Measurements from ENCODE around the gene PRDM16. TPM values are rescaled to one million over a fixed set of nuclear protein-coding genes. Genes with fewer than 3 reads are reported as not detected.

Gene PRDM16
- total and polyA plus RNA-seq, 2 of the 8 experiments (the other 6 are each of a cell fraction or from before 2014, with no cell fraction given) = 0.39 to 0.43 TPM

DNA sequence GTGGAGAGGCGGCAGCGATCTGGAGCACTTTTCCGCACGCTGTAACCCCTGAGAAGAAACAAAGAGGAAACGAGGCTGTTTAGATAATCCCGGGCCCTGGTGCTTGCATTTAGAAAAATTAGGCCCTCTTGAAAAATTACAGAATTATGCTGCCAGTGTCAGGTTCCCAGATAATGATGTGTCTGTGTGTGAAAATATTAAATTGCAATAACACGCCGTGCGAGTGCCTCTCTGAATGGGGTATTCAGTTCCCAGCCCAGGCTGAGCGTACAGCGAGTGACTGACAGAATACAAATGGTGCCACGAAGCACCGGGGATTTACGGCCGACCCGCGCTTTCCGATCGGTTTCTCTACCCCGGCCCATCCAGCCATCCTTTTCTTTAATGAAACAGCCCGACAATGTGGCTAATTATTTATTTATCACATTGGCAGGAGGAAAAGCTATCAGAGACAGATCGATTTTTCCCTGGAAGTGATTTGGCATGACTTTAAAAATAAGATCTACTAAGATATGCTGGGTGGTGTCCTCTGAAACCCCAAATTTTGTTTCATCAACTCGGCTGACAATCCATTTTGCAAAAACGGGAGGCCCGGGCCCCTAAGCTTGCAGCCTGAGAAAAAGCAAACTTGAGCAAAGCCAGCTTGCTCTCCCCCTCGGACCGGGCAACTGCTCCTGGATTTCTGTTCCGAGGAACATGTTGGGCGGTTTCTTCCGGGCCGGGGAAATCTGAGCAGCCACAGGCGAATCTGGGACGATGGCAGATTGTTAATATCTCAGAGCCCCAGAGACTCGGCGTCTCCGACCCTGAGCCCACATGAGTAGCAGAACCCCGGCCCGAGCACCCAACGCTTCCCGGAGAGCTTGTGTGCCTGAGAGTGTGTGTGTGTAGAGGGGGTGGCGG, 11.3 kb downstream of the PRDM16 start:
- H2BK120ac ChIP-seq (replicated peaks; ENCODE audit: low read depth, low read length) = no peak overlapping the region
- peaks cover 0 to 14% (median 5%) of the 10 kb centered on the region in 4 experiments; a peak in 2 of 7 replicates for H3K27me3 ChIP-seq (replicated peaks in 1 of 4; ENCODE audit: control insufficient read depth in 3 of 4, extremely low read depth in 1 of 4, insufficient read depth in 3 of 4, low read length in 3 of 4)
- no peaks in the 10 kb centered on the region for H3K79me2 ChIP-seq (ENCODE audit: control insufficient read depth in 1 of 2, insufficient read depth in 2 of 2, low read length in 2 of 2)
- H2BK15ac ChIP-seq (ENCODE audit: low read length) = no peak overlapping the region
- no peak overlapping the region for H3K14ac ChIP-seq (ENCODE audit: insufficient read length)
- no peak overlapping the region for H2BK12ac ChIP-seq (ENCODE audit: low read depth, low read length)
- FAIRE-seq = no peak
- H3K36me3 ChIP-seq (ENCODE audit: control insufficient read depth in 2 of 4, insufficient read depth in 4 of 4, low read length in 3 of 4) = no peaks in the 10 kb centered on the region
- no peak overlapping the region for H2AFZ ChIP-seq (ENCODE audit: low read length)
- H3K4me1 ChIP-seq (replicated peaks in 1 of 4; ENCODE audit: control insufficient read depth in 3 of 4, insufficient read depth in 4 of 4, low read length in 3 of 4) = no peaks in the 10 kb centered on the region; a peak in 1 of 7 replicates
- no peak overlapping the region for H3K4me2 ChIP-seq (ENCODE audit: insufficient read depth in 1 of 2, low read depth in 2 of 2, low read length in 2 of 2)
- no peak overlapping the region for H4K91ac ChIP-seq (replicated peaks; ENCODE audit: insufficient read length, low read length)
- H2BK5ac ChIP-seq (ENCODE audit: low read depth, low read length) = no peak overlapping the region
- no peak overlapping the region for H3K23ac ChIP-seq (ENCODE audit: insufficient read length)
- no peaks in the 10 kb centered on the region for H4K20me1 ChIP-seq (replicated peaks in 1 of 2; ENCODE audit: control insufficient read depth in 1 of 2, insufficient read depth in 2 of 2, low read length in 2 of 2)
- H3K9me3 ChIP-seq (ENCODE audit: insufficient read depth in 2 of 2, low read depth in 1 of 2, low read length in 1 of 2) = no peaks in the 10 kb centered on the region
- no peaks in the 10 kb centered on the region for H3K23me2 ChIP-seq (ENCODE audit: low read depth, low read length)
- H4K5ac ChIP-seq (ENCODE audit: insufficient read length, low read depth, low read length) = no peak overlapping the region
- CTCF ChIA-PET (ENCODE audit: partially characterized antibody) = interaction anchor here (0.8 to 1.4 kb wide), 4 partner anchors 8 to 16 kb away, joined by 3 read pairs; no protein-coding TSS in a partner anchor
- 88% methylated on average over 38 of the region's 41 CpGs; no CpG with 5 or more reads in 1 of the 2 experiments for WGBS, 2 experiments (ENCODE audit: extremely low coverage in 1 of 2, insufficient coverage in 1 of 2, insufficient read length in 1 of 2, insufficient replicate concordance in 2 of 2, low coverage in 1 of 2, low lambda C conversion rate in 2 of 2, missing lambda C conversion rate in 1 of 2)
- H3K27ac ChIP-seq (ENCODE audit: low read depth, low read length) = no peak overlapping the region
- DNase-seq (ENCODE audit: low read depth in 1 of 2, low spot score in 2 of 2) = no peak
- TF ChIP-seq MAX (IDR thresholded peaks at IDR 0.05) (no peak), GABPA (IDR thresholded peaks at IDR 0.05; ENCODE audit: borderline replicate concordance, insufficient read depth, low read length) (0 out of 2 replicates have a peak, but pooled peaks have one; percentile 10)
- H3K4ac ChIP-seq (replicated peaks; ENCODE audit: insufficient read length, low read depth, low read length) = no peak overlapping the region
- H3K9ac ChIP-seq (replicated peaks in 1 of 4; ENCODE audit: extremely low read depth in 1 of 4, low read depth in 3 of 4, low read length in 3 of 4) = no peak overlapping the region
- H3K56ac ChIP-seq (replicated peaks; ENCODE audit: insufficient read length, low read depth, low read length) = no peak overlapping the region
- H3K79me1 ChIP-seq (ENCODE audit: low read depth, low read length) = no peaks in the 10 kb centered on the region
- H2BK20ac ChIP-seq (ENCODE audit: low read length) = no peak overlapping the region
- H3K18ac ChIP-seq (ENCODE audit: extremely low read depth, low read length) = no peak overlapping the region
- no peak overlapping the region for H2AK5ac ChIP-seq (ENCODE audit: low read depth, low read length)
- peak overlapping the region; percentile 68; the same call in 1 of the 2 replicates for H4K8ac ChIP-seq (ENCODE audit: extremely low read depth, insufficient read depth, low read length)
- no peak overlapping the region for H3K4me3 ChIP-seq (ENCODE audit: extremely low read depth in 1 of 4, insufficient read depth in 2 of 4, low read depth in 3 of 4, low read length in 4 of 4)
- POLR2A ChIA-PET (ENCODE audit: partially characterized antibody) = no interaction called here

Data from H1 (cell line).